ENCODE results near the gene VAV3. TPM values are rescaled to one million over a fixed set of nuclear protein-coding genes. Genes with fewer than 3 reads are reported as not detected.
A peak's percentile ranks its signal among the peaks of the same experiment; 100 is the strongest.

Gene VAV3
- total and polyA plus RNA-seq, 2 experiments from 2014 or later, result under 0.01 to 0.24 TPM

- Histone ChIP-seq H3K4me1 (ENCODE audit: insufficient read depth) (0 out of 2 replicates have a peak, but pooled peaks cover 6% of the 10 kb centered on the region), H3K79me2 (ENCODE audit: insufficient read depth) (no peaks in the 10 kb centered on the region), H3K27me3 (replicated peaks; ENCODE audit: insufficient read depth) (no peaks in the 10 kb centered on the region), H2AFZ (no peak overlapping the region), H3K4me3 (no peak overlapping the region), H3K9me2 (ENCODE audit: insufficient read depth) (no peaks in the 10 kb centered on the region), H3K27ac (no peak overlapping the region), H3K9me3 (ENCODE audit: low read depth) (no peaks in the 10 kb centered on the region), H3K9ac (no peak overlapping the region), H3F3A (ENCODE audit: insufficient read depth) (no peaks in the 10 kb centered on the region), H4K20me1 (ENCODE audit: insufficient read depth) (no peaks in the 10 kb centered on the region), H3K36me3 (ENCODE audit: low read depth) (no peaks in the 10 kb centered on the region), H3K4me2 (ENCODE audit: unreplicated experiment) (no peak overlapping the region)
- 95 to 98% methylated on average over 6 of the region's 6 CpGs for WGBS, 2 experiments (ENCODE audit: low coverage in 1 of 2, low lambda C conversion rate in 2 of 2, missing lambda C conversion rate in 2 of 2)
- DNase-seq, result no peak
- in situ Hi-C loops (cut with MboI), result no loop called here
- TF ChIP-seq EZH2 (IDR thresholded peaks at IDR 0.05; ENCODE audit: insufficient read depth, poor library complexity, severe bottlenecking), result no peak
- TF ChIP-seq EZH2phosphoT487 (IDR thresholded peaks at IDR 0.05; ENCODE audit: insufficient read depth, low read depth), result no peak
Observed at GRCh38 chr1:108000184-108000583, 35.2 kb upstream of the VAV3 start.

- 0 out of 2 replicates have a peak, but pooled peaks cover 6% of the 10 kb centered on the region for H3K4me1 ChIP-seq (ENCODE audit: insufficient read depth)
- H4K20me1 ChIP-seq (ENCODE audit: insufficient read depth), result no peaks in the 10 kb centered on the region
- no peak overlapping the region for H2AFZ ChIP-seq
- in situ Hi-C loops (cut with MboI), result no loop called here
- no peaks in the 10 kb centered on the region for H3K79me2 ChIP-seq (ENCODE audit: insufficient read depth)
- no peak overlapping the region for H3K27ac ChIP-seq
- WGBS, 2 experiments (ENCODE audit: low coverage in 1 of 2, low lambda C conversion rate in 2 of 2, missing lambda C conversion rate in 2 of 2), result 14 to 16% methylated on average over 1 of the region's 1 CpG
- no peak overlapping the region for H3K9ac ChIP-seq
- H3K36me3 ChIP-seq (ENCODE audit: low read depth), result no peaks in the 10 kb centered on the region
- no peak for TF ChIP-seq EZH2phosphoT487 (IDR thresholded peaks at IDR 0.05; ENCODE audit: insufficient read depth, low read depth)
- TF ChIP-seq EZH2 (IDR thresholded peaks at IDR 0.05; ENCODE audit: insufficient read depth, poor library complexity, severe bottlenecking), result no peak
- H3F3A ChIP-seq (ENCODE audit: insufficient read depth), result no peaks in the 10 kb centered on the region
- H3K4me2 ChIP-seq (ENCODE audit: unreplicated experiment), result no peak overlapping the region
- no peaks in the 10 kb centered on the region for H3K9me2 ChIP-seq (ENCODE audit: insufficient read depth)
- no peaks in the 10 kb centered on the region for H3K27me3 ChIP-seq (replicated peaks; ENCODE audit: insufficient read depth)
- no peak overlapping the region for H3K4me3 ChIP-seq
- DNase-seq, result peak; percentile 18
- no peaks in the 10 kb centered on the region for H3K9me3 ChIP-seq (ENCODE audit: low read depth)
Observed at GRCh38 chr1:107997866-107998265, 32.9 kb upstream of the VAV3 start.

GRCh38 chr1:107993920-107994319 is 28.9 kb upstream of the VAV3 start:
- TF ChIP-seq EZH2phosphoT487 (IDR thresholded peaks at IDR 0.05; ENCODE audit: insufficient read depth, low read depth), result no peak
- no peak for TF ChIP-seq EZH2 (IDR thresholded peaks at IDR 0.05; ENCODE audit: insufficient read depth, poor library complexity, severe bottlenecking)
- Histone ChIP-seq H2AFZ (no peak overlapping the region), H4K20me1 (ENCODE audit: insufficient read depth) (no peaks in the 10 kb centered on the region), H3K9me3 (ENCODE audit: low read depth) (no peaks in the 10 kb centered on the region), H3K27ac (no peak overlapping the region), H3K9ac (no peak overlapping the region), H3K79me2 (ENCODE audit: insufficient read depth) (no peaks in the 10 kb centered on the region), H3F3A (ENCODE audit: insufficient read depth) (peaks cover 21% of the 10 kb centered on the region), H3K4me1 (ENCODE audit: insufficient read depth) (peaks cover 25% of the 10 kb centered on the region), H3K27me3 (replicated peaks; ENCODE audit: insufficient read depth) (no peaks in the 10 kb centered on the region), H3K4me3 (no peak overlapping the region), H3K36me3 (ENCODE audit: low read depth) (no peaks in the 10 kb centered on the region), H3K9me2 (ENCODE audit: insufficient read depth) (no peaks in the 10 kb centered on the region), H3K4me2 (ENCODE audit: unreplicated experiment) (no peak overlapping the region)
- in situ Hi-C loops (cut with MboI), result no loop called here
- DNase-seq, result no peak
- WGBS, 2 experiments (ENCODE audit: low coverage in 1 of 2, low lambda C conversion rate in 2 of 2, missing lambda C conversion rate in 2 of 2), result 66 to 71% methylated on average over 7 of the region's 7 CpGs

GRCh38 chr1:107992347-107992746 is 27.4 kb upstream of the VAV3 start:
- H3K36me3 ChIP-seq (ENCODE audit: low read depth), result no peaks in the 10 kb centered on the region
- no peaks in the 10 kb centered on the region for H3K27me3 ChIP-seq (replicated peaks; ENCODE audit: insufficient read depth)
- 97 to 98% methylated on average over 3 of the region's 3 CpGs for WGBS, 2 experiments (ENCODE audit: low coverage in 1 of 2, low lambda C conversion rate in 2 of 2, missing lambda C conversion rate in 2 of 2)

More at GRCh38 chr1:107992347-107992746, 27.4 kb upstream of the VAV3 start:
- H3K27ac ChIP-seq, result peak overlapping the region; percentile 72; the same call in 1 of the 2 replicates
- in situ Hi-C loops (cut with MboI), result no loop called here
- peak; percentile 12 for DNase-seq
- no peak overlapping the region for H2AFZ ChIP-seq
- H3K9me2 ChIP-seq (ENCODE audit: insufficient read depth), result no peaks in the 10 kb centered on the region
- H3K79me2 ChIP-seq (ENCODE audit: insufficient read depth), result no peaks in the 10 kb centered on the region
- TF ChIP-seq EZH2 (IDR thresholded peaks at IDR 0.05; ENCODE audit: insufficient read depth, poor library complexity, severe bottlenecking) (no peak), EZH2phosphoT487 (IDR thresholded peaks at IDR 0.05; ENCODE audit: insufficient read depth, low read depth) (no peak)
- no peaks in the 10 kb centered on the region for H4K20me1 ChIP-seq (ENCODE audit: insufficient read depth)
- no peak overlapping the region for H3K9ac ChIP-seq
- H3K4me2 ChIP-seq (ENCODE audit: unreplicated experiment), result peak overlapping the region; percentile 17
- peaks cover 19% of the 10 kb centered on the region for H3K4me1 ChIP-seq (ENCODE audit: insufficient read depth)
- H3K9me3 ChIP-seq (ENCODE audit: low read depth), result no peaks in the 10 kb centered on the region
- peaks cover 21% of the 10 kb centered on the region for H3F3A ChIP-seq (ENCODE audit: insufficient read depth)
- no peak overlapping the region for H3K4me3 ChIP-seq
